NCI-H2196 treated with DMSO at 0.1 percent for 48 hours (cell line): ENCODE results near the gene IL6ST.

ENCODE experiments used
- DNase-seq: peaks from one replicate; lab custom pipeline; 2025; ENCODE audit not compliant: unreplicated experiment; lab: John Stamatoyannopoulos, UW

The IL6ST gene

DNA sequence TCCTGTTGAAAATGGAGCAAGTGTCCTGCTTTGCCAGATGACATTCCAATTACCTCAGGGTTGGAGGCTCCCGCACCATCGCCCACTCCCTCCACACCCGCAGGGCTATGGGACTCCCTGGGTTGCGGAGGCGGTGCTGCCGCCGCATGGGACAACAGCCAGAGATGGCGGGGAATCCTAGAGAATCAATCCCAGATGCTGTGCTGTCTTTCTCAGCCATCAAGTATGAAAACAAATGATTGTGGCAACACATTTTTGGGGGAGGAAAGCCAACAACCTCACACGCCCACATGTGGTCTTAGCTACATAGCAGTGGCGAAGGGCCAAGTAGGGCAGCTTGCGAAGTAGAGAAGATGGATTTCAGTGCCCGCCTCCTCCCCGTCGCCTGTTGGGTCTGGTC, 96.9 kb downstream of the IL6ST start:
- no peak for DNase-seq

DNA sequence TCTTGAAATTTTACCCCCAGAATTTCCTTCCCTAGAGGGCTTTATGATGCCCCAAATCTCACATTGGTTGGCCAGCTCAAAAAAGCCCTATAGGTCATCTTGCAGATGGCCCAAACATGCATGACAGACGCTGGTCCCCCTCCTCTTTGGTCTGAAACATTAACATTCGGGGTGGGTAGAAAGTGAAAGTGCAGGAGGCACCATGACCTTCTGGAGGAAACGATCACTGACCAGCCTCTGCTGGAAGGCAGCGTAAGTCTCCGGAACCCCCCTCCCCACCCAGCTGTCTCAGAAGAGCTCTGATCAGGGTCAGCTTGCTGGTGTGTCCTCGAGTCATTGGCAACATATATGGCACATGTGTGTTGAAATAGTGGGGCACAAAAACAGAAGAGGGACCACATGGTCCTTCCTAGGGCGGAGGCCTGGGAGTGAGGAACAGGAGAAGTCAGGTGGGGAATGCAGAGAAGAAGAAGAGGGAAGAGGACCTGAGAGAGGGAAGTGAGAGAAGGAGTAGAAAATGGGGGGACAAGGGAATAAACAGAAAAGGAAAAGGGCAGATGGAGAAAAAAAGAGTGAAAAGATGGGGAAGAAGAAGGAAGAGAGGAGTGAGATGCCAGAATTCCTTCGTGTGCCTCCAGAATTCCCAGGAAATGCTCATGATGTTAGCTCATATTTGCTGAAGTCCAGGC, 97.4 kb downstream of the IL6ST start:
- DNase-seq, result no peak

DNA sequence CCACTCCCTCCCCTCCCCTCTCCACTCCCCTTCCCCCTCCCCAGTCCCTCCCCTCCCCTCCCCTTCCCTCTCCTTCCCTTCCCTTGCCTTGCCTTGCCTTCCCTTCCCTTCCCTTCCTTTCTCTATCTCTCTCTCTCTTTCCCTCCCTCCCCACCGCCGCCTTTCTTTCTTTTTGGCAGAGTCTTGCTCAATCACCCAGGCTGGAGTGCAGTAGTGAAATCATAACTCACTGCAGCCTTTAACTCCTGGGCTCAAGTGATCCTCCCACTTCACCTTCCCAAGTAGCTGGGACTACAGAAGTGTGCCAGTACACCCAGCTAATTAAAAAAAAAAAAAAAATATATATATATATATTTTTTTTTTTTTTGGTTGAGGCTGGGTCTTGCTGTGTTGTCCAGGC, 98.1 kb downstream of the IL6ST start:
- no peak for DNase-seq

DNA sequence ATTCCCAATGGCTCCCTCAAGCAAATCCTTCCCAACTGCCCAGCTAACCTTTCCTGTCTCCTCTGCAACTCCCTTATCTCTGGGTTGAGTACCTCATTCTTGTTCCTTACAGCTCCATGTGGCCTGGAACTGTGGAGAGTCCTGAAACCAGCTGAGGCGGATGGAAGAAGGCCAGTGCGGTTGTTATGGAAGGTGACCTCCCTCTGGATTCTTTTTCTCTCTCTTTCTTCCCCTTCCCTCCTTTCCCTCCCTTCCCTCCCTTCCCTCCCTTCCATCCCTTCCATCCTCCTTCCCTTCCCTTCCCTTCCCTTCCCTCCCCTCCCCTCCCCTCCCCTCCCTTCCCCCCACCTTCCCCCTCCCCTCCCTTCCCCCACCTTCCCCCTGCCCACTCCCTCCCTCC, 98.5 kb downstream of the IL6ST start:
- no peak for DNase-seq

DNA sequence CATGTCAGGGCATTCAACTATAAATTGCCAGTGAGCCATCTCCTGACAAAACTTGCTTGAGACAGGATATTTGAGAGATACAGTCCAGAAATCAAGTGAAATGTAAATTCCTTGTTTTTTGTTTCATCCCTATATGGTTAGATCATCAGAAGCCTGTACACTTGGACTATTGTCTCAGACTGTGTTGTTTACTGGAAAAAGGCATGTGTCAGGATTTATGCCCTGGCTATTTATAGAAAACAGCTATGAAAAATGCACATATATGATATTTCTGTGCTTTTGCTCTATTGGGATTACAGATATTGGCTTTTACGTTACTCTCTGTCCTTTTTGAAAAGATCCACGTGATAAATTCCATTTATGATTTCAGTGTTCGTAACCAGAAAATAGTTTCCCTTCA, 99.4 kb downstream of the IL6ST start:
- no peak for DNase-seq

DNA sequence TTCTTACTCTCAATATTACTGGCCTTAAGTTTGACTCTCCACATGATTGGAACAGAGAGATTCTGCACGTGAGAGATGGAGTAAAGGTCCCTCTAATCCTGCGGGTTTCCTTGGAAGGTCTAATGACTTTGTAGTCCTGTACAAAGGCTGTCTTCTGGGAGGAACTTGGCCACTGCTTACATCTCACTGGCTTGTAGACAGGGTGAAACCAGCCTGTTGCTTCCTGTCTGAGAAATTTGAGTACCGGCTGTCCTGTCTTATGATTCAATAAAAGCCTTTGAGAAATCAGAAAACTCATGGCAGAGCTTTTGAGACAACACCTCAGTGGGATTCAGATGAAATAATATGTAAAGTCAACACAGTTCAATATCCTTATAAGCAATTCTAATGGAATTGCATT, 100.6 kb downstream of the IL6ST start:
- no peak for DNase-seq

DNA sequence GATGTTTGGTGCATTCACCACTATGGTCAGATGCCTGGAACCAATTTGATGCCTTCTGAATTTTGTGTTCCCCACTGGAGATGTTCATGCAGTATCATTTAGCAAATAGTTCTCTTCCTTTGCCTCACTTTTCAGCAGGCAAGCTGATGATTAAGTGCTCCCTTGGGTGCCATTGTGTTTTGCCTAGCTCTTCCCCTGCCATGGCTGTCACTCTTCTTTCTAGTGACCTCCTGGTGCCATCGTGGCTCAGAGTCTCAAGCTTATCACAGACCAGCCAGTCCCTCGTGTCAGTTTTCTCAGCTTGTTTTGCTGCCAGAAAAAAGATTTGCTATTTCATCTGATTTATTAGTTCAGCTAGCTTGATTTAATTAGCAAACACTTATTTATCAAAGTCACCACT, 102.3 kb downstream of the IL6ST start:
- no peak for DNase-seq

DNA sequence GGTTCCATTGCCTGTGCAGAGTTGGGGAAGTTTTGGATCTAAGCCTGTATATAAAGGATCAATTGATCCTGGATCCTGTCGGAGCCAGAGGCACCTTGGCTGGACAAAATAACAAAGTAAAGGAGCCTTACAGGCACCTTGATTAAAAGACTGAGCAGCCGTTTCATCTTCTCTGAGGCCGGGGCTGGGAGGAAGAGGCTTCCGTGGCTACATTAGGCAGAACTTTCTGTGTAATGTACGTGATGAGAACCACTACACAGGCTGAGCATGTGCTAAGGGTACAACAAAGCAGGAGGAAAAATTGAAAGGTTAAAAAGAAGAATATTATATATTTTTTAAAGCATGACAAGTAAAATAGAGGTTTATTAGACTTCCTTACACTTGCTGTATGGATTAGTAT, 106.6 kb downstream of the IL6ST start:
- DNase-seq, result no peak

DNA sequence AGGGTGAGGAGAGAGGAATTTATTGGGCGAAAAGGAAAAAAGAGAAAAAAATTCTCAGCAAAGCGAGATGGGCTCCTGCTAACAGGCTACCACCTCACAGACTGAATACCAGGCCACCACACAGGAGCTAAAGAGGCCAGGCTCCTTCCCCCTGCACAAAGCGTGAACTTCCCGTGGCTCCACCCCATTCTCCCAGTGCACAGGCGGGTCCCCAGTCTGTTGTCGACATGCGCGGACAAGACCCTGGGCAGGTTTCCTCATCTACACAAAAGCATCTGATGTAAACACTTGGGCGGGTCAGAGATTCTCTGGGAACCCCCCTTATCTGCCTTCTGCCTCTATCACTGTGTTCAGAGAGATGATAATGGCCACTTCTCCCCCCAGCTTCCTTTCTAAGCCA, 109.4 kb downstream of the IL6ST start:
- no peak for DNase-seq
